ENCODE measurements around the gene UBE2L6. TPM values are rescaled to one million over a fixed set of nuclear protein-coding genes. Genes with fewer than 3 reads are reported as not detected.

Gene UBE2L6
- total RNA-seq, 1 donor from 2014 or later: 120 TPM

DNA sequence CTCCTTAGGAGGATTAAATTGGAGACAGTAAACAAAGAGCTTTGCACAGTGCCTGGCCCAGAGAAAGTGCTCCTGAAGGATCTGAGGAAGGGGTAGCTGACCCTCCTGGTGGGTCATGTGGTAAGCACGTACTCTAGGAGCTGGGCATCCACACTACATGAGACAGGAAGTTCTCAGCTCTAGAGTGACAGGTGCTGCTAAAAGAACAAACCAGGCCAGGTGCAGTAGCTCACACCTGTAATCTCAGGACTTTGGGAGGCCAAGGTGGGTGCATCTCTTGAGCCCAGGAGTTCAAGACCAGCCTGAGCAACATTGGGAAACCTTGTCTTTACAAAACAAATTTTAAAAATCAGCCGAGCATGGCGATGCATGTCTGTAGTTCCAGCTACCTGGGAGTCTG is 65.1 kb downstream of the UBE2L6 start:
- H3K36me3 ChIP-seq: no peaks in the 10 kb centered on the region
- intact Hi-C loops (cut with DNase I): no loop called here
- ATAC-seq (no peak), DNase-seq (no peak)
- H3K4me1 ChIP-seq: peaks cover 22% of the 10 kb centered on the region
- H3K4me3 ChIP-seq: no peak overlapping the region
- H3K27ac ChIP-seq: no peak overlapping the region
- no peaks in the 10 kb centered on the region for H3K27me3 ChIP-seq
- no peaks in the 10 kb centered on the region for H3K9me3 ChIP-seq
- TF ChIP-seq, protein P1, sequence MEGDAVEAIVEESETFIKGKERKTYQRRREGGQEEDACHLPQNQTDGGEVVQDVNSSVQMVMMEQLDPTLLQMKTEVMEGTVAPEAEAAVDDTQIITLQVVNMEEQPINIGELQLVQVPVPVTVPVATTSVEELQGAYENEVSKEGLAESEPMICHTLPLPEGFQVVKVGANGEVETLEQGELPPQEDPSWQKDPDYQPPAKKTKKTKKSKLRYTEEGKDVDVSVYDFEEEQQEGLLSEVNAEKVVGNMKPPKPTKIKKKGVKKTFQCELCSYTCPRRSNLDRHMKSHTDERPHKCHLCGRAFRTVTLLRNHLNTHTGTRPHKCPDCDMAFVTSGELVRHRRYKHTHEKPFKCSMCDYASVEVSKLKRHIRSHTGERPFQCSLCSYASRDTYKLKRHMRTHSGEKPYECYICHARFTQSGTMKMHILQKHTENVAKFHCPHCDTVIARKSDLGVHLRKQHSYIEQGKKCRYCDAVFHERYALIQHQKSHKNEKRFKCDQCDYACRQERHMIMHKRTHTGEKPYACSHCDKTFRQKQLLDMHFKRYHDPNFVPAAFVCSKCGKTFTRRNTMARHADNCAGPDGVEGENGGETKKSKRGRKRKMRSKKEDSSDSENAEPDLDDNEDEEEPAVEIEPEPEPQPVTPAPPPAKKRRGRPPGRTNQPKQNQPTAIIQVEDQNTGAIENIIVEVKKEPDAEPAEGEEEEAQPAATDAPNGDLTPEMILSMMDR (IDR thresholded peaks at IDR 0.05): no peak

DNA sequence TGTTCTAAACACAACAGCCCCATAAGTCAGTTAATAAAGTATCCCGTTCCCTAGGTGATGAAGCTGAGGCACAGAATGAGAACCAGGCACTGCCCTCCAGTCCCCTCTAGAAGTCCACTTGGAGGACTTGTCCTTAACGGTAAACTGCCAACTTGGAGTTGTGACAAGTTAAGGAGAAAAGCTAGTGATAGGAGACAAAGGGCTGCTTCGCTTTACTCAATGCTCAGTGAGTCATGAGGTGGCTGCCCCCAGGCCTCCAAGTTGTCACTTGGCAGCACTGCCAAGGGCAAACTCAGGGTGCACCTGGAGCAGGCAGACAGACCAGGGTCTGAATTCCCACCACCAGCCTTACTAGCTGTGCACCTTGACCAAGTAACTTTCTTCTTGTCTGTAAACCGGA is 65.5 kb downstream of the UBE2L6 start:
- TF ChIP-seq, protein P1 (IDR thresholded peaks at IDR 0.05): no peak
- H3K36me3 ChIP-seq: no peaks in the 10 kb centered on the region
- H3K9me3 ChIP-seq: no peaks in the 10 kb centered on the region
- H3K4me1 ChIP-seq: peaks cover 22% of the 10 kb centered on the region
- DNase-seq (no peak), ATAC-seq (no peak)
- no peak overlapping the region for H3K4me3 ChIP-seq
- no peak overlapping the region for H3K27ac ChIP-seq
- no peaks in the 10 kb centered on the region for H3K27me3 ChIP-seq
- intact Hi-C loops (cut with DNase I): no loop called here

Other genes starting within 250 kb of the UBE2L6 start
- gene TNKS1BP1, start 242.7 kb downstream of the UBE2L6 start, total RNA-seq: 189 TPM
- gene SSRP1, start 231.8 kb downstream of the UBE2L6 start, total RNA-seq: 64.7 TPM
- gene P2RX3, start 229.3 kb downstream of the UBE2L6 start, total RNA-seq: not detected
- not detected for gene PRG3, start 186.5 kb downstream of the UBE2L6 start, total RNA-seq
- not detected for gene PRG2, start 177.0 kb downstream of the UBE2L6 start, total RNA-seq
- gene SLC43A3, start 140.6 kb downstream of the UBE2L6 start, total RNA-seq: 117 TPM
- gene RTN4RL2, start 107.1 kb downstream of the UBE2L6 start, total RNA-seq: 3.2 TPM
- 12.4 TPM for gene SLC43A1, start 52.0 kb downstream of the UBE2L6 start, total RNA-seq
- 34.7 TPM for gene TIMM10, start 36.9 kb downstream of the UBE2L6 start, total RNA-seq
- not detected for gene SMTNL1, start 30.1 kb downstream of the UBE2L6 start, total RNA-seq
- gene SERPING1, start 30.0 kb upstream of the UBE2L6 start, total RNA-seq: 490 TPM
- 6.9 TPM for gene YPEL4, start 82.2 kb upstream of the UBE2L6 start, total RNA-seq
- 11.7 TPM for gene CLP1, start 90.1 kb upstream of the UBE2L6 start, total RNA-seq
- gene ZDHHC5, start 100.4 kb upstream of the UBE2L6 start, total RNA-seq: 79.8 TPM
- 9.6 TPM for gene MED19, start 144.5 kb upstream of the UBE2L6 start, total RNA-seq
- gene TMX2, start 144.9 kb upstream of the UBE2L6 start, total RNA-seq: 70.4 TPM
- gene SELENOH, start 173.8 kb upstream of the UBE2L6 start, total RNA-seq: 103 TPM
- not detected for gene BTBD18, start 184.1 kb upstream of the UBE2L6 start, total RNA-seq
- 245 TPM for gene CTNND1, start 194.1 kb upstream of the UBE2L6 start, total RNA-seq